HepG2 (cell line): ENCODE measurements around the gene OAS1. TPM values are rescaled to one million over a fixed set of nuclear protein-coding genes. Genes with fewer than 3 reads are reported as not detected.

Experiments used
- ATAC-seq: fragments of 200-7000 bp; cut with Tn5 transposase; 3 replicates; pipeline ENCODE4 v1.9.1; 2020; ENCODE audit warnings: mild to moderate bottlenecking, moderate library complexity
- BruUV-seq: library from RNA; stranded (reverse); fragments of 400-500 nt; replicated peaks from 2 replicates; lab custom pipeline; 2021; lab: Mats Ljungman, UMichigan
- CTCF ChIA-PET: fragments of 300-600 bp; formaldehyde crosslinking; extraction: SDS; loops from one replicate; lab custom pipeline; 2021; ENCODE audit warnings: low total read pairs, inconsistent platforms, low intra/inter-chr PET ratio; lab: Yijun Ruan, JAX
- POLR2A ChIA-PET: fragments of 350-600 bp; sonication (Branson Sonifier 250); formaldehyde crosslinking; loops from one replicate; lab custom pipeline; 2020; ENCODE audit warnings: antibody characterized with exemption, inconsistent platforms; lab: Yijun Ruan, JAX
- DNase-seq: peaks from one replicate; pipeline ENCODE4 v3.0.0-alpha.2; 2015; ENCODE audit warnings: low spot score
- FAIRE-seq: peaks from 3 replicates; lab custom pipeline; 2011; peaks lifted over from hg19 to GRCh38; lab: Jason Lieb, UNC
- H2AFZ ChIP-seq: one replicate; pipeline ENCODE4 v1.6.1; 2011; ENCODE audit warnings: low read length, inconsistent platforms
- H3K27ac ChIP-seq: fragments of 300-600 bp; 3 replicates; pipeline ENCODE4 v1.8.0; 2011; ENCODE audit warnings: mixed run types, mild to moderate bottlenecking, mixed read lengths, low read length, inconsistent platforms; ENCODE audit not compliant: insufficient read depth; ENCODE audit errors: extremely low read length
- H3K27me3 ChIP-seq, 2 experiments: fragments of 200-600 bp in 1 of 2; 2 replicates in 1 of 2; 3 replicates in 1 of 2; pipeline versions ENCODE4 v1.6.0 to v1.8.0; 2011; ENCODE audit warnings: low read length in 2 of 2, mild to moderate bottlenecking in 2 of 2, moderate library complexity in 2 of 2, inconsistent platforms in 1 of 2; ENCODE audit not compliant: insufficient read depth in 2 of 2, control insufficient read depth in 1 of 2
- H3K36me3 ChIP-seq, 2 experiments: fragments of 200-600 bp in 1 of 2; replicated peaks in 1 of 2; 2 replicates in 1 of 2; 3 replicates in 1 of 2; pipeline versions ENCODE4 v1.5.1 to v1.8.0; 2011; ENCODE audit warnings: low read length in 2 of 2, inconsistent platforms in 1 of 2; ENCODE audit not compliant: insufficient read depth in 2 of 2, control insufficient read depth in 1 of 2
- H3K4me1 ChIP-seq: 2 replicates; pipeline ENCODE4 v1.5.1; 2012; ENCODE audit warnings: low read length, inconsistent platforms; ENCODE audit not compliant: insufficient read depth
- H3K4me2 ChIP-seq: 2 replicates; pipeline ENCODE4 v1.6.0; 2011; ENCODE audit warnings: low read depth, low read length, inconsistent platforms
- H3K4me3 ChIP-seq, 3 experiments: fragments of 200-600 bp in 1 of 3; sonication (generic), shearing (Covaris generic) in 1 of 3; replicated peaks in 1 of 3; 2 replicates each; pipeline ENCODE4 v1.5.1; 2011 to 2016; ENCODE audit warnings: low read length in 3 of 3, inconsistent platforms in 2 of 3, low read depth in 2 of 3, mild to moderate bottlenecking in 2 of 3, control low read depth in 1 of 3, mixed read lengths in 1 of 3; ENCODE audit not compliant: insufficient read depth in 1 of 3
- H3K79me2 ChIP-seq: one replicate; pipeline ENCODE4 v1.6.1; 2011; ENCODE audit warnings: low read length, inconsistent platforms; ENCODE audit not compliant: insufficient read depth
- H3K9ac ChIP-seq: 2 replicates; pipeline ENCODE4 v1.6.0; 2011; ENCODE audit warnings: mild to moderate bottlenecking, low read depth, low read length, inconsistent platforms; ENCODE audit not compliant: insufficient read depth
- H3K9me3 ChIP-seq: 2 replicates; pipeline ENCODE4 v1.5.1; 2012; ENCODE audit warnings: mild to moderate bottlenecking, low read length
- H4K20me1 ChIP-seq: 2 replicates; pipeline ENCODE4 v1.6.0; 2011; ENCODE audit warnings: inconsistent platforms, mild to moderate bottlenecking, low read length, moderate library complexity; ENCODE audit not compliant: insufficient read depth
- AGO2 ChIP-seq: fragments of 200-400 bp; formaldehyde crosslinking; optimal IDR thresholded peaks from 2 replicates; pipeline ENCODE3; 2017; ENCODE audit warnings: mild to moderate bottlenecking, low read depth, low read length, moderate library complexity
- ATRX ChIP-seq: sonication (generic); formaldehyde crosslinking; IDR thresholded peaks from 2 replicates; pipeline ENCODE4 v1.4.0; 2020; ENCODE audit warnings: missing genetic modification reagents, borderline replicate concordance
- RARA ChIP-seq: IDR thresholded peaks from 2 replicates; pipeline ENCODE4 v1.6.1; 2016; ENCODE audit warnings: missing genetic modification reagents, missing compliant biosample characterization
- STAT6 ChIP-seq: sonication (generic); formaldehyde crosslinking; IDR thresholded peaks from 2 replicates; pipeline ENCODE4 v1.4.0; 2020; ENCODE audit warnings: missing genetic modification reagents, mild to moderate bottlenecking, borderline replicate concordance
- TBX3 ChIP-seq: fragments of 450-650 bp; IDR thresholded peaks from 2 replicates; pipeline ENCODE4 v1.6.1; 2017; ENCODE audit warnings: antibody characterized with exemption, mild to moderate bottlenecking, inconsistent platforms, borderline replicate concordance
- ZFP62 ChIP-seq: sonication (generic); formaldehyde crosslinking; IDR thresholded peaks from 2 replicates; pipeline ENCODE4 v1.4.0; 2020; ENCODE audit warnings: missing genetic modification reagents
- ZHX2 ChIP-seq, 2 experiments: sonication (generic) in 1 of 2; formaldehyde crosslinking in 1 of 2; IDR thresholded peaks; 2 replicates each; pipeline versions ENCODE4 v1.6.1 to v1.9.0; 2014 to 2022; ENCODE audit warnings: antibody characterized with exemption in 1 of 2, borderline replicate concordance in 1 of 2, inconsistent platforms in 1 of 2, low read depth in 1 of 2, missing genetic modification reagents in 1 of 2
- ZNF678 ChIP-seq: sonication (generic); formaldehyde crosslinking; IDR thresholded peaks from 2 replicates; pipeline ENCODE4 v1.4.0; 2020; ENCODE audit warnings: mild to moderate bottlenecking, missing genetic modification reagents
- ZNF746 ChIP-seq: sonication (generic); formaldehyde crosslinking; IDR thresholded peaks from 2 replicates; pipeline ENCODE4 v1.8.0; 2022; ENCODE audit warnings: mild to moderate bottlenecking, missing genetic modification reagents
- ZNF761 ChIP-seq: sonication (generic); formaldehyde crosslinking; conservative IDR thresholded peaks from 2 replicates; pipeline ENCODE4 v1.4.0; 2020; ENCODE audit warnings: mild to moderate bottlenecking, missing genetic modification reagents
- ZNF768 ChIP-seq: sonication (generic); formaldehyde crosslinking; IDR thresholded peaks from 2 replicates; pipeline ENCODE4 v1.4.0; 2020; ENCODE audit warnings: missing genetic modification reagents
- ZSCAN22 ChIP-seq: sonication (generic); formaldehyde crosslinking; IDR thresholded peaks from 2 replicates; pipeline ENCODE4 v1.4.0; 2020; ENCODE audit warnings: mild to moderate bottlenecking, missing genetic modification reagents
- WGBS: methylation state at CpG from one replicate; pipeline ENCODE4 v1.1.6; 2017; ENCODE audit warnings: low lambda C conversion rate; 5-methylcytosine and 5-hydroxymethylcytosine counted together
- in situ Hi-C: cut with HindIII; loops from 2 replicates; pipeline ENCODE4 v1.10.0; 2017; ENCODE audit warnings: low pct_unique_long_range_greater_than_20kb; ENCODE audit not compliant: extremely low pct_ligation_motif_present
- intact Hi-C: fragments of 100-400 bp; cut with micrococcal nuclease; formaldehyde crosslinking; loops from one replicate; pipeline ENCODE4 v1.10.0; 2022; ENCODE audit not compliant: unreplicated experiment
- polyA plus RNA-seq, 8 experiments: library from polyadenylated mRNA; depleted of rRNA in 3 of 8; stranded (reverse) in 7 of 8; unstranded in 1 of 8; fragments of >200 nt; fragmentation: Illumina TruSeq in 4 of 8; extraction: Trizol in 4 of 8; gene quantifications; 2 replicates each; pipeline versions ENCODE4 v1.2.1 to v1.2.3, GENCODE V29; 2011 to 2016; ENCODE audit warnings: low read depth in 4 of 8, missing spikeins in 1 of 8, mixed read lengths in 1 of 8; ENCODE audit not compliant: insufficient read depth in 1 of 8
- total RNA-seq, 5 experiments: library from RNA; depleted of rRNA; stranded (reverse); fragments of >200 nt; fragmentation: Illumina TruSeq; extraction: Trizol; gene quantifications; 2 replicates each; pipeline ENCODE4 v1.2.3, GENCODE V29; 2016; ENCODE audit warnings: low read depth in 1 of 5

Gene OAS1
- total and polyA plus RNA-seq, 2 of the 13 experiments (the other 11 are each of a cell fraction or from before 2014, with no cell fraction given): 6.5 to 10.6 TPM

GRCh38 chr12:112965643-112966042 lies 58.9 kb downstream of the OAS1 start:
- TF ChIP-seq ZFP62: no peak
- no peak for TF ChIP-seq ZNF746 (CRISPR knock-in tag)
- no peak for TF ChIP-seq ZSCAN22
- TF ChIP-seq TBX3: no peak
- TF ChIP-seq STAT6 (CRISPR knock-in tag): no peak
- TF ChIP-seq AGO2: no peak
- TF ChIP-seq ZNF761 (CRISPR knock-in tag): no peak
- TF ChIP-seq ZNF678 (CRISPR knock-in tag): no peak
- no peak for TF ChIP-seq RARA
- TF ChIP-seq ZNF768 (CRISPR knock-in tag): no peak
- no peak for TF ChIP-seq ZHX2 (IDR thresholded peaks at IDR 0.05; ENCODE audit: low read depth)
- TF ChIP-seq ZHX2 (CRISPR knock-in tag; IDR thresholded peaks at IDR 0.05; ENCODE audit: borderline replicate concordance): no peak
- TF ChIP-seq ATRX: no peak
- TF ChIP-seq, all 625 proteins: peak for 0

More at GRCh38 chr12:112965643-112966042, 58.9 kb downstream of the OAS1 start:
- H3K4me1 ChIP-seq: peaks cover 6% of the 10 kb centered on the region; the same call in 1 of the 2 replicates
- no peaks in the 10 kb centered on the region for H4K20me1 ChIP-seq
- no peak for DNase-seq
- in situ Hi-C loops: no loop called here
- H3K27me3 ChIP-seq: no peaks in the 10 kb centered on the region
- no peak overlapping the region for H3K27ac ChIP-seq
- H3K4me2 ChIP-seq: no peak overlapping the region
- H3K4me3 ChIP-seq: no peak overlapping the region
- ChIA-PET POLR2A (no interaction called here), CTCF (no interaction called here)
- H3K79me2 ChIP-seq: no peaks in the 10 kb centered on the region
- H3K9ac ChIP-seq: no peak overlapping the region
- WGBS: 90% methylated on average over 12 of the region's 15 CpGs
- H2AFZ ChIP-seq: no peak overlapping the region
- no peak for FAIRE-seq
- no peaks in the 10 kb centered on the region for H3K9me3 ChIP-seq
- ATAC-seq: no peak
- BruUV-seq: no TSS peak
- H3K36me3 ChIP-seq: peaks cover 8 to 25% of the 10 kb centered on the region in 2 experiments; a peak in 4 of 5 replicates
- intact Hi-C loops: no loop called here
